NCI-H146 treated with DMSO at 0.1 percent for 48 hours (cell line): Measurements from ENCODE around the gene HYAL1.
"Not testable (repeated sequence)": the region's sequence is repeated elsewhere in the genome, so short reads cannot be mapped to it uniquely, and the experiment has no call there.

Experiments
- DNase-seq: peaks from one replicate; lab custom pipeline; 2025; ENCODE audit not compliant: unreplicated experiment; lab: John Stamatoyannopoulos, UW

Gene HYAL1

DNA sequence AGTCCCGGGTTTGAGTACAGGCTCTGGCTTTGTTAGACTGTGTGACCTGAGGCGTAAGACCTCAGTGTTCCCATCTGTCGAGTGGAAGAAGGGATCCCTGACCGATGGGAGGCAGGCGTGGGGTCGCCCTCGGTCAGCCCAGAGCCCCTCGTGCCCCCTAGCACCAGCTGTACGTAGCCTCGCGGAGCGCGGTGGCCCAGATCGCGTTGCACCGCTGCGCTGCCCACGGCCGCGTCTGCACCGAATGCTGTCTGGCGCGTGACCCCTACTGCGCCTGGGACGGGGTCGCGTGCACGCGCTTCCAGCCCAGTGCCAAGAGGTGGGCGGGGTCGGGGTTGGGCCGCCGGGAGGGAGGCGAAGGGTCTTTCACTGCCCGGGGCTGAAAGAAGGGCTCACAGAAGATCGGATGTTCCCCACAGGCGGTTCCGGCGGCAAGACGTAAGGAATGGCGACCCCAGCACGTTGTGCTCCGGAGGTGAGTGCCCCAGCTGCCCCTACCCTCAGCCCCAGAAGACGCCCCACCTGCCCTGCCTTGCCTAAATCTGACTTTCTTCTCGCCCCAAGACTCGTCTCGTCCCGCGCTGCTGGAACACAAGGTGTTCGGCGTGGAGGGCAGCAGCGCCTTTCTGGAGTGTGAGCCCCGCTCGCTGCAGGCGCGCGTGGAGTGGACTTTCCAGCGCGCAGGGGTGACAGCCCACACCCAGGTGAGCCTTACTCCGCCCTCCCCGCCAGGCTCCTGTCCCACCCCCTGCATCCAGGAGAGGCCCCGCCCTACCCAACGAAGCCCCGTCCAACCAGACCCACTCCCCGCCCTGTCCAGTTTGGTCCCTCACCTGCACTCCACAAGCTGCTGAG lies 28.0 kb downstream of the HYAL1 start:
- no peak for DNase-seq

DNA sequence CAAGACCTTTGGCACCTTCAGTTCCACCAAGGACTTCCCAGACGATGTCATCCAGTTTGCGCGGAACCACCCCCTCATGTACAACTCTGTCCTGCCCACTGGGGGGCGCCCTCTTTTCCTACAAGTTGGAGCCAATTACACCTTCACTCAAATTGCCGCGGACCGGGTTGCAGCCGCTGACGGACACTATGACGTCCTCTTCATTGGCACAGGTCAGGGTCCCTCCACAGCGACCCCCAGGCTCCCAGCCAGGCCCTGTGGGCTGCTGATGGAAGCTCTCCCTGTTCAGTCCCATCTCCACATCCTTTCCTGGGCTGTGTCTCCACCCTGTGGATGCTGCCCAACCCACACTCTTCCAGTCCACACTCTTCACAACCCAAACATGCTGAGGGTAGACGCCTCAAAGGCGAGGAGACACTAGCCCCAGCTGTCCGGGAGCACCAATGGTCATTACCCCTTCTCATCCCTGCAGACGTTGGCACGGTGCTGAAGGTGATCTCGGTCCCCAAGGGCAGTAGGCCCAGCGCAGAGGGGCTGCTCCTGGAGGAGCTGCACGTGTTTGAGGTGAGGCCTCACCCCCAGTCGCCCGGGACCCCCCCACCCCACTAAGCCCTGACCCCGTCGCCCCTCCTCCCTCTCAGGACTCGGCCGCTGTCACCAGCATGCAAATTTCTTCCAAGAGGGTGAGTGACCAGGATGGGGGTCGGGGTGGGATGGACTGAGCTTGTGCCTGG lies 28.8 kb downstream of the HYAL1 start:
- DNase-seq = no peak

DNA sequence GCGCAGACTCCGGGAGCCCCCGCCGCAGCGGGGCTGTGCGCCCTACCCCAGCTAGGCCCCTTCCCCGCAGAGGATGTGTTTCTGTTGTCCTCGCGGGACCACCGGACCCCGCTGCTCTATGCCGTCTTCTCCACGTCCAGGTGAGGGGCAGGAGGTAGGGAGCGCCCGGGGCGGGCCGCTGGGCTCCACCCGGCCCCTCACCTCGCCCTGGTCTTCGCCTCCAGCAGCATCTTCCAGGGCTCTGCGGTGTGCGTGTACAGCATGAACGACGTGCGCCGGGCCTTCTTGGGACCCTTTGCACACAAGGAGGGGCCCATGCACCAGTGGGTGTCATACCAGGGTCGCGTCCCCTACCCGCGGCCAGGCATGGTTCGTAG lies 29.7 kb downstream of the HYAL1 start:
- DNase-seq = no peak

DNA sequence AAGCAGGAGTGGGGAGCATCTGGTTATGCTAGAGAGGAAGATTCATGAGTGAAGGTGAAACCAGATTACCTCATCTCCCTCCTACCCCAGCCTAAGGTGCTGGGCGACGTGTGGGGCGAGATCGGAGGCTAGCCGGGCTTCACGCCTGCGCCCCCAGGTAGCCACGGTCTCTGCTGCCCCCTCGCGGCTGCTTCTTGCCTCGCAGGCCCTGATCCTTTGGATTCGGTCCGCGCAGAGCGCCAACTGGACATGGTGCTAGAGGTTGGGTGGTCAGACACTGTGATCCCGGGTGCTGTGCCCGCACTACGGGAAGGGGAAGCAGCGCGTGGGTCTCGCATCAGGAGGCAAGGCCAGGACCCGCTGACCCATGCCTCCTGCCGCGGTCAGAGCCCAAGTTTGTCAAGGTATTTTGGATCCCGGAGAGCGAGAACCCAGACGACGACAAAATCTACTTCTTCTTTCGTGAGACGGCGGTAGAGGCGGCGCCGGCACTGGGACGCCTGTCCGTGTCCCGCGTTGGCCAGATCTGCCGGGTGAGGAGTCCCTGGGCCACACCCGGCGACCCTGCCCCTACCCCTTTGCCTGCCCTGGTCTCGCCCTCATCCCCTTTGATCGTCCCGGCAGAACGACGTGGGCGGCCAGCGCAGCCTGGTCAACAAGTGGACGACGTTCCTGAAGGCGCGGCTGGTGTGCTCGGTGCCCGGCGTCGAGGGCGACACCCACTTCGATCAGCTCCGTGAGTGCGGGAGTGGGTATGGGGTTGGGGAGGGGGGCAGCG lies 30.3 kb downstream of the HYAL1 start:
- DNase-seq = peak; percentile 40

DNA sequence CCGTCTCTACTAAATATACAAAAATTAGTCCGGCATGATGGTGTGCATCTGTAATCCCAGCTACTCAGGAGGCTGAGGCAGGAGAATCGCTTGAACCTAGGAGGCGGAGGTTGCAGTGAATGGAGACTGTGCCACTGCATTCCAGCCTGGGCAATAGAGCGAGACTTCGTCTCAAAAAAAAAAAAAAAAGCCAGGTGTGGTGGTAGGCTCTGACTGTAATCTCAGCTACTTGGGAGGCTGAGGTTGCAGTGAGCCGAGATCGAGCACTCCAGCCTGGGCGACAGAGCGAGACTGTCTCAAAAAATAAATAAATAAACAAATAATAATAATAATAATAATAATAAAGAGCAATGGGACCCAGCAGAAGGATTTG lies 30.9 kb downstream of the HYAL1 start:
- not testable (repeated sequence) for DNase-seq

DNA sequence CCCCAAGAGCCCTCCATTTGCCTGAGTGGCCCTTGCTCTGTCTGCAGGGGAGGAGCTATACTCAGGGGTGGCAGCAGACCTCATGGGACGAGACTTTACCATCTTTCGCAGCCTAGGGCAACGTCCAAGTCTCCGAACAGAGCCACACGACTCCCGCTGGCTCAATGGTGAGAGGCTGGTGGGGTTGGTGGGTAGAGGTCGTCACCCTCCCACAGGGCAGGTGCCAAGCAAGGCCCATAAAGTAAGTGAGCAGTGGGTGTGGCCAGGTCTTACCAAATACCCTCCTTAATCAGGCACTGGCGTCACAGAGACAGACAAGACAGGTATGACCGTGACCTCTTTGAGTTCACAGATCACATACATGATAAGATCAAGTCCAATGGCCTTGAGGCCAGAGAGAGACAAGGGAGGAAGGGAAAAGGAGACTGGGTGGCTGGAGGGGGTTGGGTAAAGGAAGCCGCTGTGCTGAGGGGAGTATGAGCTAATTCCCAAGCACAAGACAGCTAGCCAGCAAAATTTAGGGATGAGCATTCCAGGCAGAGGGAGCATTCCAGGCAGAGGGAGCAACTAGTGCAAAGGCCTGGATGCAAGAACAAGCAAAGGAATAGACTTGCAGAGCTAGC lies 31.9 kb downstream of the HYAL1 start:
- no peak for DNase-seq

DNA sequence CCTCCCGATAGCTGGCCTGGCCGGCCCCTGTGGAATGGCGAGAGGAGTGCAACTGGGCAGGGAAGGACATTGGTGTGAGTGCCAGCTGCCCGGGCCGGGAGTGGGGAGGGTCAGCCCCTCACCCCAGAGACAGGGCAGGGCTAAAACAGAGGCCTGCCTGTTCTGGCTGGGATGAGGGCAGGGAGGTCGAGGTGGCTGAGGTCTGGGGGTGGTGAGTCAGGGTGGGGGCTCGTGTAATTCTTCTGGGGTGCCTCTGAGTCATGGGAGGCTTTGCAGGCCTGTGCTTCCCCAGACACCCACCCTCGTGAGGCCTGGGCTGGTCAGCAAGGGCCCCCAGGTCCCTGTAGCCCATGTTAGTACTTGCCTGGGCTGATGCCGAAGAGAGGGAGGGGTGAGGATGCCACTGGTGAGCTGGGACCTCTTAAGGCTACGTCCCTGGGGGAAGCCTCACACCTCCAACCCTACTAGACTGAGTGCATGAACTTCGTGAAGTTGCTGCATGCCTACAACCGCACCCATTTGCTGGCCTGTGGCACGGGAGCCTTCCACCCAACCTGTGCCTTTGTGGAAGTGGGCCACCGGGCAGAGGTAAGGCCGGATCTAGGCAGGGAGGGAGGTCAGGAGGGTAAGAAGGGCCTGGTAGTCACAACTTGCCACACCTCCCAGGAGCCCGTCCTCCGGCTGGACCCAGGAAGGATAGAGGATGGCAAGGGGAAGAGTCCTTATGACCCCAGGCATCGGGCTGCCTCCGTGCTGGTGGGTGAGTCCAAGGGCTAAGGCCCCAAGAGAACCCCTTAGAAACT lies 32.8 kb downstream of the HYAL1 start:
- DNase-seq = no peak

DNA sequence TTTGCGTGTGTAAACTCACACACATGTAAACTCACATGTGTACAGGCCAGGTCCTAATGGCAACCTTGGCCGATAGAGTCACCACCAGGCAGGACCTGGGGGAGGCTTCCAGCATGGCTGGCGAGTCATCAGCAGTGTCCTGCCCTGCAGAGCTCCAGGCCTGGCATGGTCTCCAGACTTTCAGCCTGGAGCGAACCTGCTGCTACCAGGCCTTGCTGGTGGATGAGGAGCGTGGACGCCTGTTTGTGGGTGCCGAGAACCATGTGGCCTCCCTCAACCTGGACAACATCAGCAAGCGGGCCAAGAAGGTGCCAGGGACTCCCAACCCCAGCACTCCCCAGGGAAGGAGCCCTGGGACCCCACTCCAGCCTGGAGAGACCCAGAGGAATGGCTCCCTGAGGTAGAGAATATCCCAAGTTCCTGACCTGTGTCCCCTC lies 33.4 kb downstream of the HYAL1 start:
- no peak for DNase-seq

DNA sequence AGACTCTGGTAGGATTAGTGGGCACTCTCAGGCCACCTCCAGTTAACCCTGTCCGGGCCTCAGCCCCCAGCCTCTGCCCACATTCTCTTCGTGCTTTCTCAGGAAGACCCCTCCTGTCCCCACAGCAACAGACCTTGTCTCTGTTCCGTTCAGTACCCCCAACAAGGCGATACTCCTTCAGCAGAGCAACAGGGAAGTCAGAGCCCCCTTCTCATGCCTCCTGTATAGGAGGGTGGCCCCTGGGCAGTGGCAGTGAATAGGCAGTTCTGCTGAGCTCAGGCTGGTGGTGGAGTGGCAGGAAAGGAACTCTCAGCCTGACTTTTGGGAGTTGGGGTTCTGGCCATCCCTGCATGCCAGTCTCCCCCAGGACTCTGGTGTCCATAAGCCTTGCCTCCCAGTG lies 33.9 kb downstream of the HYAL1 start:
- no peak for DNase-seq

DNA sequence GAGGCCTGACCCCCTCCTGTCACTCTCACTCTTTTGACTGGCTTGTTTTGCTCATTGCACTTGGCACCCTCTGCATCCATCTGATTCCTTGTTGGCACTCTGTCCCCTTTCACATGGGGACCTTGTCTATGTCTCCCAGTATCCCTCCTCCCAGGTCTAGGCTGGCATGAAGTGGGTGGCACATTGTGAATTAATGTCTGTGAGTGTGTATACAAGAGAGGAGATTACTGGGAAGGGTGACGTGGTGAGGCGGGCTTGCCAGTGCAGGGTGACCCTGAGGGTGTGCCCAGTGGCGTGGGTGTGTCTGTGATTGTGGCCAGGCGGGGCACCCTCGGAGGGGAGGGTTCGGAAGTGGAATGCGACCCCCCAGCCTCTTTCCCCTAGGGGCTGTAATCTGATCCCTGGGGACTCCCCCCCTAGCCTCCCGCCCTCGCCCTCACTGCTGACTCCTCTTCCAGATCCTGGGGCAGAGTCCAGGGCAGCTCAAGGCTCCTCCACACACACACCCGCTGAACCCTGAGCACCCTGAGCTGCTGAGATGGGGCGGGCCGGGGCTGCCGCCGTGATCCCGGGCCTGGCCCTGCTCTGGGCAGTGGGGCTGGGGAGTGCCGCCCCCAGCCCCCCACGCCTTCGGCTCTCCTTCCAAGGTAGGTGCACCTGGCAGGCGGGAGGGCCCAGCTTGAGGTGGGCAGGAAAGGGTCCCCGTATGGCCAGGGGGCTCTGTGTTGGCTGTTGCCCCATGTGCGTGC lies 34.5 kb downstream of the HYAL1 start, which contains the start of gene SEMA3B:
Gene SEMA3B, plus strand, starts transcription at position 445 of the 749 bp plus-strand sequence. Its CDS starts 94 bp downstream, at position 539.
- no peak for DNase-seq

DNA sequence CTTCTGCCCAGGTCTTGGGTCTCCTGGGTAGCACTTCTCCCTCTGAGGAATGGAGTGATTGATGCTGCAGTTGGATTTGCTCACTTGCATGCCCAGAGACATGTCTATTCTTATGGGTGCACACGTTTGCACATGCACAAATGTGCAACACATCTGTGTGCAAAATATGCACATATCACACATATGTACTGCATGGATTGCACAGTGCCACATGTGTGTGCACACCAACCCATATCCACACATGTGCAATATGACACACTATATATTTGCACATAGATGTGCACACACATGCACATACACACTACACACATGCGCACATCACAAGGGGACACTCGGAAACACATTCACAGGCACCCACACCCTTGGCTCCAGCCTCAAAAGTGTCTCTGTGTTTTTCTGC lies 35.1 kb downstream of the HYAL1 start:
- no peak for DNase-seq

DNA sequence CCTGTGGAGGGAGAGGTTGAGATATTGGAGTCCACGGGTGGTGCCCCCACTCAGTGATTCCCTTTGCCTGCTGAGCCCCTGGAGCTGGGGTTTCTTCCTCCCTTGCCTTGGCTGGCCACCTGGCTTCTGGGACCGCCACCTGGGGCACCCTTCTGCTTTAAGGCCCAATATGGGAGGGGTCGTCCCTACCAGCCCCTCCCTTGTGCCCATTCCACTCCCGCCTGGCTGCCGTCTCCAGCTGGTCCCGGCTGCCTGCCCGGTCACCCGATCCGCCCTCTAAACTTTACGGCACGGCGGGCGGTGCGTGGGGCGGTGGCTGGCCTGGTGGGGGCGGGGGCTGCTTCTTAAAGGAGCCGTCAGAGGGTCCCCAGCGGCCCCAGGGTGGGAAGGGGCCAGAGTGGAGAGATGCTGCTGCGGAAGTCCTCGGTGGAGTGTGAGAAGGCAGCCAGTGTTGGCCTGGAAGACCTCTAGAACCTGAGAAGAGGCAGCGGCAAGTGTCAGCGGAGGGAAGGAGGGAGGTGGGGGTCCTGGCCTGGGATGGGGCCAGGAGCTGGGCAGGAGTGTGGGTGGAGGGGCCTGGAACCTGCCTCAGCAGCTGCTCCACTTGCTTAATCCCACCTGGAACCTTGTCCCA lies 36.0 kb downstream of the HYAL1 start:
- DNase-seq = peak; percentile 16

DNA sequence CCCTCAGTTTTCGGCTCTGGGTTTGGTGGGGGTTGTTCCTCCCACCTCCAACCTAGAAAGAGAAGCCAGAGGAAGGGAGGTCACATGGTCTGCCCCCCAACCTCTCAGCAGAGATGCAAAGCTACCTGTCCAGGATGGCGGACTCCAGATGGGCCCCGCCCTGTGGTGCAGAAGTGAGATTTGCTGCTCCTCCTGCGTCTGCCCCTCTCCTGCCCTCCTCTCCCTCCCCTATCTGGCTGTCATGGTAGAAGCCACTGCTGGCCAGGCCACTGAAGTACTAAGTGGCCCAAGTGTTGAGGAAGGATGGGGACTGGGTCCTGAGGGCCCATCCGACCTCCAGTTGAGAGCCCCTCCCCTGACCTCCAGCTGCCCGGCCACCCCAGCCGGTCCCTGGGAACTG lies 36.5 kb downstream of the HYAL1 start:
- no peak for DNase-seq

DNA sequence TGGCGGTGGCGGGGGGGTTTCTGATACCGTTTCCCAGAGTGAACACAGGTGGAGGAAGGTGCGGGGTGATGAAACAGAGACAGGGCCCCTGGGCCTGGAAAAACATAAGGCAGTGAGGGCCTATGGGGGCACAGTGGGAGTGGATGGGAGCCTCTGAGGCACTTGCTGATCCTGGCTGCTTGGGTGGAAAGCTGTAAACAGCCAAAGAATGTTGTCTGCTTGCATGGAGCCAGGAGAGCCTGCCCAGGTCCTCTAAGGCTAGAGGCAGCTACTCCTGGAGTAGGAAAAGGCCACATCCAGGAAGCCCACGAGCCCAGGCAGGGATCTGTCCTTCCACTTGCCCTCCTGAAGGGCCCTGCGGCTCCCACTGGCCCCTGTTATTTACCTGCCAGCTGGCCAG lies 37.4 kb downstream of the HYAL1 start:
- DNase-seq = no peak

DNA sequence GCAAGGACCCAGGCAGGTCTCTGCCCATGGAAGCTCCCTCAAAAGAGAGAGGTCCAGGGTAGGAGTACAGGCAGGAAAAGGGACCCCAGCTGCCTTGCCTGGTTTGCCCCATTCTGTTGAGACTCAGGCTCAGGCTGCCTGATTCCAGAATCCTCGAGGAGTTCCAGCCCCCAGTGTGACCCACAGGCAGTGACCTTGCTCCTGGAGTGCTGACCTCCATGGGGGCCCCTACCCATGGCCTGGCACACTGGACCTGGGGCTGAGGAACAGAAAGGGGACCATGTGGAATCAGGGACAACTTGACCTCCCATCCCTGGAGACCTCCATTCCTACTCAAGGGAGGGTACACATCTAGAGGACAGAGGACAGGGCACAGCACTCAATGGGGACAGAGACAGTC lies 37.8 kb downstream of the HYAL1 start:
- DNase-seq = no peak

DNA sequence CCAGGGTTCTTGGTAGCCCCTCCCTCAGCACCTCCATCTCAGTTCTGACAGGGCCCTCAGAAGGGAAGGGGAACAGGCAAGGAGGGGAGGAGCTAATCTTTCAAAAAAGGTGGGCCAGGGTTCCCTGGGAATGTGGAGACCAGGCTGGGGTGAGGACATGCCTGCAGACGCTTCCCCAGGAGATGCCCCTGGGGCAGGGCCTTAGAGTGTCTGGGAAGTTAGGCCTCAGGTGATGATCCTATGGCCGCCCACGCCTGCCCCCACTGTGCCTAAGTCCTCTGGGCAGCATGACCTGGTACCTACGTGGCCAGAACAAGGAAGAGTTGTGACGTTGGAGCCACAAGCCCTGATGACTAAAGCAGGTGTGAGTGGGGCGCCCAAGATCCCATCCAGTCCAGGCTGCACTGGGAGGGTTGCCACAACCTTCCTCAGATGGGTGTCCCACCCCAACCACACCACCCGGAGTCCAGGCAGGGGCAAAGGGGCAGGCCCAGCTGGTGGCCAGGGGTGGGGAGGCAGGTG lies 38.3 kb downstream of the HYAL1 start:
- no peak for DNase-seq

DNA sequence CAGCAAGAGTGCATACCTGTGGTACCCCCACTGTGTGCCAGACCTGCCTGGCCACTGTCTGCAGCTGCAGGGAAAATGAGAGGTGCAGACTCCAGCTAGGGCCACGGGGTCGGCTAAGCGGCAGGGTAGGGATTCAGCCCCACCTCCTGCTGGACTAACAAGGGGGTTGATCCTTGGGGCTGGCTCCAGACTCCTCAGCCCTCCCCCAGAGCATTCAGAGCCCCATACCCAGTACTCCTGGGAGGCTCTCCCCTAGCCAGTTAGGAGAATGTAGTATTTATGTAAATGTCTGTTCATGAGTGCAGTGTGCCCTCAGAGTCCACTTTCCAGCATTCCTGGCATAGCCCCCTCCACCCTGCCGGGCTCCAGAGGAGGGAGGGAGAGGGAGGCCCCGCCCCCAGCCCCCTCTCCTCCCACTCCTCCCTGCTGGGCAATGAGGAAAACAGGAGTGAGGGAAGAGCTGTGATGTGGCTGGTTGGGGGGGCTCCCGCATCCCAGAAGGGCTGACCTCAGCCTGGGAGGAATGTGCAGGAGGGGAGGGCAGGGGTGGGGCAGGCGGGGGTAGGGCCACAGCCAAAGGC lies 38.9 kb downstream of the HYAL1 start:
- DNase-seq = no peak
